ENCODE data around the gene TAP2.
"Not testable (repeated sequence)": the region's sequence is repeated elsewhere in the genome, so short reads cannot be mapped to it uniquely, and the experiment has no call there.

Gene TAP2

GRCh38 chr6:32838114-32838958, at the start of gene TAP2:
TSS of gene TAP2 (minus strand) at chr6:32838739. CDS start at chr6:32838233, 506 bp downstream.
- DNase-seq (ENCODE audit: low read depth), result peak; percentile 98

GRCh38 chr6:32887616-32888015, 49.1 kb upstream of the TAP2 start:
- DNase-seq (ENCODE audit: low read depth), result no peak

- DNase-seq (ENCODE audit: low read depth), result no peak
Observed at GRCh38 chr6:32886681-32887383, 48.3 kb upstream of the TAP2 start.

GRCh38 chr6:32885698-32886286, 47.3 kb upstream of the TAP2 start:
- DNase-seq (ENCODE audit: low read depth), result no peak

- no peak for DNase-seq (ENCODE audit: low read depth)
Observed at GRCh38 chr6:32883789-32884188, 45.2 kb upstream of the TAP2 start.

GRCh38 chr6:32882879-32883250, 44.3 kb upstream of the TAP2 start:
- no peak for DNase-seq (ENCODE audit: low read depth)

- DNase-seq (ENCODE audit: low read depth), result not testable (repeated sequence)
Observed at GRCh38 chr6:32880962-32881361, 42.4 kb upstream of the TAP2 start.

GRCh38 chr6:32879691-32880090, 41.2 kb upstream of the TAP2 start:
- DNase-seq (ENCODE audit: low read depth), result no peak

- DNase-seq (ENCODE audit: low read depth), result no peak
Observed at GRCh38 chr6:32876603-32877002, 38.1 kb upstream of the TAP2 start.

- not testable (repeated sequence) for DNase-seq (ENCODE audit: low read depth)
Observed at GRCh38 chr6:32873947-32874346, 35.4 kb upstream of the TAP2 start.

GRCh38 chr6:32868257-32868788, 29.8 kb upstream of the TAP2 start:
- DNase-seq (ENCODE audit: low read depth), result peak; percentile 77

GRCh38 chr6:32867554-32868256, 29.2 kb upstream of the TAP2 start:
- DNase-seq (ENCODE audit: low read depth), result no peak

GRCh38 chr6:32867022-32867477, 28.5 kb upstream of the TAP2 start:
- DNase-seq (ENCODE audit: low read depth), result no peak

- no peak for DNase-seq (ENCODE audit: low read depth)
Observed at GRCh38 chr6:32865724-32866443, 27.3 kb upstream of the TAP2 start.

- no peak for DNase-seq (ENCODE audit: low read depth)
Observed at GRCh38 chr6:32862725-32863124, 24.2 kb upstream of the TAP2 start.

GRCh38 chr6:32860674-32861073, 22.1 kb upstream of the TAP2 start:
- no peak for DNase-seq (ENCODE audit: low read depth)

- DNase-seq (ENCODE audit: low read depth), result no peak
Observed at GRCh38 chr6:32858194-32858593, 19.7 kb upstream of the TAP2 start.

- DNase-seq (ENCODE audit: low read depth), result no peak
Observed at GRCh38 chr6:32857156-32857891, 18.8 kb upstream of the TAP2 start.

- no peak for DNase-seq (ENCODE audit: low read depth)
Observed at GRCh38 chr6:32855467-32856174, 17.1 kb upstream of the TAP2 start.

All from activated T-cell treated with anti-CD3 and anti-CD28 coated beads for 48 hours (primary cell).